Epithelial cell of proximal tubule (primary cell): ENCODE measurements around the gene GCDH. TPM values are rescaled to one million over a fixed set of nuclear protein-coding genes. Genes with fewer than 3 reads are reported as not detected.
"Not testable (repeated sequence)": the region's sequence is repeated elsewhere in the genome, so short reads cannot be mapped to it uniquely, and the experiment has no call there.

Source experiments
- DNase-seq: peaks from one replicate; pipeline ENCODE4 v3.0.0-alpha.2; 2011; ENCODE audit warnings: low read depth
- H3K4me3 ChIP-seq: 2 replicates; pipeline ENCODE4 v1.5.1; 2011; ENCODE audit warnings: low read depth, mild to moderate bottlenecking, low read length
- total RNA-seq: library from RNA; depleted of rRNA; stranded (reverse); fragments of >200 nt; gene quantifications from 2 replicates; pipeline ENCODE4 v1.2.3, GENCODE V29; 2015
- TF ChIP-seq, protein P1 (sequence below): conservative IDR thresholded peaks from 2 replicates; pipeline ENCODE4 v1.5.1; 2012; ENCODE audit warnings: low read depth, mild to moderate bottlenecking, low read length

Gene GCDH
- total RNA-seq, 1 donor from 2014 or later = 43.4 TPM

DNA sequence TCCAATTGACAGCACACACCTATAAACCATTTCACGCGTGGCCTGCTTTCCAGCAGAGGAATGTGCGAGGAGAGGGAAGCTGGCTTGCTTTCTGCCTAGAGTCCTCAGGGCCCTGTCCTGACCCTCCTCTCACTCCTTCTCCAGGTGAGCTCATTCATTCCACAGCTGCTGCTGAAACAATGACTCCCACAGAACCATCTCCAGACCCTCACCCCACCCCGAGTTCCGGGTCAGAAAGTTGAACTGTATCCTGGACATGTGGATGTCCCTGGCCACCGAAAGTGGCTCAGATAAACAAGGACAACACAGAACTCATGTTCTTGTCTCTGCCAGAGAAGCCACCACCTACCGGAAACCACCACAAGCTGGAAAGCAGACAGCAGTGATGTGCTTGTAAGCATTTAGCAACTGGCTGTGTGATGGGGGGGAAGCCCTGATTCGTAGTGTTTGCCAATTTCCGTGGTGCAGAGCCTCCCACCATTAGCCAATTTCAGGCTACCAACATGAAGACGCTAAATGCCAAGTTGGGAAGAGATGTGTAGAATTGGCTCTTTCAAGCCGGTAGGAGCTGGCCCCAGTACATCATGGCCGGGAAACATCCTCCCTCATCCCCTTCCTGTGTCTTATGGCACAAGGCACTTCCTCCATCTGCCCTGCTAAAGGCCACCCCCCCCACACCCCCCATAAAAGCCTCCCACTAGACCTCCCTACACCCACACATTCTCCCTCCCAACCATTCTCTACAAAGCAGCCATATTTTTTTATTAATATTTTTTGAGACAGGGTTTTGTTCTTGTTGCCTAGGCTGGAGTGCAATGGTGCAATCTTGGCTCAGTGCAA, 23.1 kb downstream of the GCDH start:
- H3K4me3 ChIP-seq = no peak overlapping the region
- TF ChIP-seq, protein P1, sequence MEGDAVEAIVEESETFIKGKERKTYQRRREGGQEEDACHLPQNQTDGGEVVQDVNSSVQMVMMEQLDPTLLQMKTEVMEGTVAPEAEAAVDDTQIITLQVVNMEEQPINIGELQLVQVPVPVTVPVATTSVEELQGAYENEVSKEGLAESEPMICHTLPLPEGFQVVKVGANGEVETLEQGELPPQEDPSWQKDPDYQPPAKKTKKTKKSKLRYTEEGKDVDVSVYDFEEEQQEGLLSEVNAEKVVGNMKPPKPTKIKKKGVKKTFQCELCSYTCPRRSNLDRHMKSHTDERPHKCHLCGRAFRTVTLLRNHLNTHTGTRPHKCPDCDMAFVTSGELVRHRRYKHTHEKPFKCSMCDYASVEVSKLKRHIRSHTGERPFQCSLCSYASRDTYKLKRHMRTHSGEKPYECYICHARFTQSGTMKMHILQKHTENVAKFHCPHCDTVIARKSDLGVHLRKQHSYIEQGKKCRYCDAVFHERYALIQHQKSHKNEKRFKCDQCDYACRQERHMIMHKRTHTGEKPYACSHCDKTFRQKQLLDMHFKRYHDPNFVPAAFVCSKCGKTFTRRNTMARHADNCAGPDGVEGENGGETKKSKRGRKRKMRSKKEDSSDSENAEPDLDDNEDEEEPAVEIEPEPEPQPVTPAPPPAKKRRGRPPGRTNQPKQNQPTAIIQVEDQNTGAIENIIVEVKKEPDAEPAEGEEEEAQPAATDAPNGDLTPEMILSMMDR = no peak
- DNase-seq = no peak

DNA sequence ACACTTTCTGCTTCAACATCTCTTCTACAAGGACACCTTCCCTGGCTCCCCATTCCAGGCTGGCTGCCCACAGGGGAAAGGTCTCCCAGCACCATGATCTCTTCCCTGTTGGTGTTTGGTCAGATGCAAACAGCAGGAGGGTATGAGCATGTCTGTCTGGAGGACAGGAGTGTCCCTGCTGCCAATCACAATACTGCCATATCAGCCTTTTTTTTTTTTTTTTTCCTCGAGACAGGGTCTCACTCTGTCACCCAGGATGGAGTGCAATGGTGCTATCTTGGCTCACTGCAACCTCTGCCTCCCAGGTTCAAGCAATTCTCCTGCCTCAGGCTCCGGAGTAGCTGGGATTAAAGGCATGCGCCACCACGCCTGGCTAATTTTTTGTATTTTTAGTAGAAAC, 24.9 kb downstream of the GCDH start:
- DNase-seq = not testable (repeated sequence)

GRCh38 chr19:12918253-12918652, 27.3 kb downstream of the GCDH start:
- no peak for DNase-seq
- TF ChIP-seq, protein P1 = no peak
- no peak overlapping the region for H3K4me3 ChIP-seq

More for the DNA sequence above, 24.9 kb downstream of the GCDH start:
- not testable (repeated sequence) for H3K4me3 ChIP-seq

- TF ChIP-seq, protein P1 = no peak
- no peak for DNase-seq
- no peak overlapping the region for H3K4me3 ChIP-seq
Measured at GRCh38 chr19:12921047-12921446, 30.1 kb downstream of the GCDH start.

DNA sequence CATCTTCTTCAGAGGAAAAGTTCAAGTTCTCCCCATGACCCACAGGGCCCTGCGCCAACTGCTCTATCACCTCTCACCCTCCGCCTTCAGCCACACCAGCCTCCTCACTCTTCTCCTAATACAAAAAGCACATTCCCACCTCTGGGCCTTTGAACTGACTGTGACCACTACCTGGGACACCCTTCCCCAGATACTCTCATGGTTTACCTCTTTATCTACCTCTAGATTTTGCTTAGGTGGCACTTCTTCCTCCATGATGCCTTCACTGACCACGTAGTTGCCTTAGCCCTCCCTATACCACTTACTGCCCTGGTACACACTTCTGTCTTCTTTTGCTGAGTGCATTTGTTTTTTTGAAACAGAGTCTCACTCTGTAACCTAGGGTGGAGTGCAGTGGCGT, 32.0 kb downstream of the GCDH start:
- TF ChIP-seq, protein P1 = no peak
- no peak overlapping the region for H3K4me3 ChIP-seq
- DNase-seq = no peak

DNA sequence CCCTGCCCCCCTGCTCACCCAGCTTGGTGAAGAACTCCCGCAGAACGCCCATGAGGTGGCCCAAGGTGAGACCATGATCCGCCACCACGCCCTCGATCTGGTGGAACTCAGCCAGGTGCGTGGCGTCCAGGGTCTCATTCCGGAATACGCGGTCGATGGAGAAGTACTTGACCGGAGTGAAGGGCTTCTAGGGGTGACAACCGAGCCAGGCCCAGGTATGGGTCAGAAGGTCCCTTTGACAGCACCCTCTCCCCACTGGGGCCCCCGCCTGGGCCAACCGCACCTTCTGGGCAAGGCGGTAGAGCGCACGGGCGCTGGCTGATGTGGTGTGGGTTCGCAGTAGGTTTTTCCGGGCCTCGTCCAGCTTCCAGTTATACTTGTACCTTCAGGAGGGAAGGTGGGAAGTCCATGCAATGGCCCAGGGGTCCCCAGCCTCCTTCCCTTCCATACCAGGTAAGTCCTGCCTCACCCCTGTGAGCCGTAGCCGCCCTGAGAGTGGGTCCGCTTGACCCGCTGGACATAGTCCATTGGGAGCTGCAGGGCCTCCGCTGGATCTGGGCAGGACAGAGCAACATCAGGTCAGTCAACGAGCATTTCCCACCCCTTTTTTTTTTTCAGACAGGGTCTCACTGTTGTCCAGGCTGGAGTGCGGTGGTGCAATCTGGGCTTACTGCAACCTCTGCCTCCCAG, 33.8 kb downstream of the GCDH start:
- no peak for DNase-seq
- H3K4me3 ChIP-seq = no peak overlapping the region
- TF ChIP-seq, protein P1 = no peak

DNA sequence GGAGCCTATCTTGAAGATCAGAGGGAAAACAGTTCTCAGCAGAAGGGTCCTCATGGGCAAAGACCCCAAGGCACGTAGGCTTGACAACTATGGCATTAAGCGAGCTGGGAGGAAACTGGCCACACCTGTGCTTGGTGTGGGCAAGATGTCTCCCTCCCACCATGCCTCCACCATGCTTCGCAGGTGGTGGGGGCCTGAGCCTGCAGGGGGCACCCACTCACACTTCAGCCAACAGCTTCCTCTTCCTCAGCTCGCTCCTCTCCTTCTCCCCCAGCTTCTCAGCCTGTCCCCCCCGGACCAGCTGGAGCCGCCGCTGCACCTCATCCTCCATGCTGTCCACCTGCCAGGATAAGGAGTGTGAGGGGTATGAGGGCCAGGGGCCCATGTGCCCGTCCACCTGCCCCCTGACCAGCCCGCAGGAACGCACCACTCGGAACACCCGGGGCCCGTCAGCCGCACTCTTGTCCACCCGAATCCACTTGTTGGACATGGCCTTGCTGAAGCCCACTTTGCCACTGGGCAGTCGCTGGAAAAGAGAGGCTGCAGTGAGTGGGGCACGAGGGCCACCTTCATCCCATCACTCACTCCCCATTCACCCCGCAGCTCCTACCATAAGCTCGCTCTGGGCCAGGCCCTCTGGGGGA, 39.2 kb downstream of the GCDH start:
- TF ChIP-seq, protein P1 = no peak
- DNase-seq = no peak
- no peak overlapping the region for H3K4me3 ChIP-seq
